ENCODE measurements around the gene ADAMTS4.
A peak's percentile ranks its signal among the peaks of the same experiment; 100 is the strongest.

Gene ADAMTS4

GRCh38 chr1:161174911-161175310 is 23.9 kb downstream of the ADAMTS4 start:
- no peak for DNase-seq (ENCODE audit: low spot score)

GRCh38 chr1:161173711-161174110 is 25.1 kb downstream of the ADAMTS4 start:
- DNase-seq (ENCODE audit: low spot score), result no peak

- no peak for DNase-seq (ENCODE audit: low spot score)
These were observed 26.0 kb downstream of the ADAMTS4 start for GRCh38 chr1:161172776-161173376.

GRCh38 chr1:161172349-161172748 is 26.5 kb downstream of the ADAMTS4 start:
- no peak for DNase-seq (ENCODE audit: low spot score)

DNA sequence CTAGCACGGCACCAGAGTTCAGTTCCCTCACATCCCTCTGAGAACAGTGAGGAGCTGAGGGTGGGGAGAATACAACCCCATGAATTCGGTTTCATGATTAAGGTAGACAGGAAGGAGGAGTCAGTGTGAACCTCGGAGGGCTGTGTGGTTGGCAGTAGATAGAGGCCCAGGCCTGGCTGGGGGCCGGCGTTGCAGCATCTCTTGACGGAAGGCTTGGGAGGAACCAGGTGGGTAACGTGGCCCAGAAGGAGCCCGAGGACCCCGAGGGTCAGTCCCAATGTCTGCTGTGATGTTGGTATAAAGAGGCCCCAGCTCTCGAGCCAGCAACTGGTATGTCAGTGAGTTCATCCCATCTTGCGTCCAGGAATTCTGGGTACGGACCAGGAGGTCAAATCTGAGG is 27.2 kb downstream of the ADAMTS4 start:
- no peak for DNase-seq (ENCODE audit: low spot score)

GRCh38 chr1:161171191-161171590 is 27.7 kb downstream of the ADAMTS4 start:
- DNase-seq (ENCODE audit: low spot score), result no peak

GRCh38 chr1:161168906-161169305 is 29.9 kb downstream of the ADAMTS4 start:
- no peak for DNase-seq (ENCODE audit: low spot score)

DNA sequence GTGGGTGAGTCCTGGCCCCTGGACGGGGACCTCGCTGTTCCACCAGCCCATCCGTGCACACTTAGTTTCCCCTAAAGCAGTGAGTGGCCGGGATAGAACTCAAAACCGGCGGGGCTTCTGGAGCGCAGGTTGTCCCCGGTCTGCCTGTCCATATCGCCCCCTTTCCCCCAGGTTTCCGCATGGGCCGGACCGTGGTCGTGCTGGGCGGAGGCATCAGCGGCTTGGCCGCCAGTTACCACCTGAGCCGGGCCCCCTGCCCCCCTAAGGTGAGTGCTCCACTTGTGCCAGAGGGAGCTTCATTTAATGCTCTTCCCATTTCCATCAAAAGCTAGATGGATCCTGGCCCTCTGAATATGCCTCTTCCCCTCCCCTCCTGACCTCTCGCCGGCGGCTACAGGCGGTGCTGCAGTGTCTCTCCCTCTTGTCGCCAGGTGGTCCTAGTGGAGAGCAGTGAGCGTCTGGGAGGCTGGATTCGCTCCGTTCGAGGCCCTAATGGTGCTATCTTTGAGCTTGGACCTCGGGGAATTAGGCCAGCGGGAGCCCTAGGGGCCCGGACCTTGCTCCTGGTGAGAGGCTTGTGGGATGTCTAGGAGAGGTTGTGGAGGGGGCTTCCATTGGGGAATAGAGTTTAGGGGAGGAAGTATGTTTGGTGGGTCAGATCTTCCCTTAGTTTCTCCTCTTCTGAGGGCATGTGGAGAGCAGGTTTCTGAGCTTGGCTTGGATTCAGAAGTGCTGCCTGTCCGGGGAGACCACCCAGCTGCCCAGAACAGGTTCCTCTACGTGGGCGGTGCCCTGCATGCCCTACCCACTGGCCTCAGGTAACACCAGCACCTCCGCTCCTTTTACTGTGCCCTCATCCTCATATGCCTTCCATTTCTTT is 31.9 kb downstream of the ADAMTS4 start:
- DNase-seq (ENCODE audit: low spot score), result no peak

- DNase-seq (ENCODE audit: low spot score), result peak; percentile 99
These were observed 32.8 kb downstream of the ADAMTS4 start, which contains the start of gene PPOX for GRCh38 chr1:161165742-161166668. PPOX (plus strand) TSS chr1:161166426; CDS start chr1:161166848, 422 bp downstream.

DNA sequence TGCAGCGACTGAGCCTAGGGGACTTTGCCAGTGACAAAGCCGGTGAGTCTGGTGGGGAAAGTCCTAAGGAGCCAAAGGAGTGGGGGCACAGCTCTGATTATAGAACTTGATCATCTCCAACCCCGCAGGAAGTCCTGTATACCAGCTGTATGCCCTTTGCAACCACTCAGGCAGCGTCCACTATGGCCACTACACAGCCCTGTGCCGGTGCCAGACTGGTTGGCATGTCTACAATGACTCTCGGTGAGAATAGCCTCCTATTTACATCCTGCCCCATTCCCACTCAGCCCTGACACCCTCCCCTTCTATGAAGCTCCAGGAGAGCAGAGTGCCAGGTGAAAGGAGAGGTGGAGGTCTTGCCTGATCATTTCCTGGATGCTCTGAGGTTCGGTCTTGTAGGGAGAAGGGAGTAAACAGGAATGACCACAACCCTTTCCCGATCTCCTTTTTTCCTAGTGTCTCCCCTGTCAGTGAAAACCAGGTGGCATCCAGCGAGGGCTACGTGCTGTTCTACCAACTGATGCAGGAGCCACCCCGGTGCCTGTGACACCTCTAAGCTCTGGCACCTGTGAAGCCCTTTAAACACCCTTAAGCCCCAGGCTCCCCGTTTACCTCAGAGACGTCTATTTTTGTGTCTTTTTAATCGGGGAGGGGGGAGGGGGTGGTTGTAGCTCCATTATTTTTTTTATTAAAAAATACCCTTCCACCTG is 33.8 kb downstream of the ADAMTS4 start:
- no peak for DNase-seq (ENCODE audit: low spot score)

- no peak for DNase-seq (ENCODE audit: low spot score)
These were observed 35.1 kb downstream of the ADAMTS4 start for GRCh38 chr1:161163793-161164192.

- no peak for DNase-seq (ENCODE audit: low spot score)
These were observed 36.0 kb downstream of the ADAMTS4 start for GRCh38 chr1:161162806-161163205.

DNA sequence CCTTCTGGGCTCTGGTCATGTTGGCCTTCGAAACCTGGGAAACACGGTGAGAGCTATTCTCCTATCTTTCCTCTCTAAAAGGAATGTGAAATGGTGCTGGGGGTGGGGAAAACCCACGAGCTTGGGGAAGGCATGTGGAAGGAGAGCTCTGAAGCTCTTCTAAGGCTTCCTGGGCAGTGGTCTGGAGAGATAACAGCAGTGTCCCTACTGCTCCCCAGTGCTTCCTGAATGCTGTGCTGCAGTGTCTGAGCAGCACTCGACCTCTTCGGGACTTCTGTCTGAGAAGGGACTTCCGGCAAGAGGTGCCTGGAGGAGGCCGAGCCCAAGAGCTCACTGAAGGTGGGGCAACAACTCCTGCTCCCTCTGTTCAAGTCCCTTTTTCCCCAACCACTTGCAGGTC is 36.8 kb downstream of the ADAMTS4 start:
- DNase-seq (ENCODE audit: low spot score), result no peak

DNA sequence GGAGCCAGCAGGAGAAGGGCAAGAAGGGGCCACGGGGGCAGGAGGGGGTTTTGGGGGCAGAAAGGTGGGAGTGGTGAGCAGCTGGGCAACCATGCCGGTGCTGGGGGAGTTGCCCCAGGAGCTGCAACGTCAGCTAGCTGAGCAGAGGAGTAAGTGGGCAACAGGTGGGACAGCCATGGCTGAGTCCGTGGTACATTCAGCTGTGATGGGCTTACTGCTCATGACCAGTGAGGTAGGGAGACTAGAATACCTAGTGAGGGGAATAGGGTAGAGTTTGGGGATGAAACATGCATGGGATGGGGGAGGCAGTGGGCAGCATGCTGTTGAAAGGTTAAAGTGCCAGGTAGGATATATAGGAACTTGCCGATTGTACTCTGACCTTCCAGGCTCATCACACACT is 37.2 kb downstream of the ADAMTS4 start:
- no peak for DNase-seq (ENCODE audit: low spot score)

GRCh38 chr1:161160671-161161145 is 38.1 kb downstream of the ADAMTS4 start:
- no peak for DNase-seq (ENCODE audit: low spot score)

GRCh38 chr1:161159913-161160243 is 39.0 kb downstream of the ADAMTS4 start:
- no peak for DNase-seq (ENCODE audit: low spot score)

DNA sequence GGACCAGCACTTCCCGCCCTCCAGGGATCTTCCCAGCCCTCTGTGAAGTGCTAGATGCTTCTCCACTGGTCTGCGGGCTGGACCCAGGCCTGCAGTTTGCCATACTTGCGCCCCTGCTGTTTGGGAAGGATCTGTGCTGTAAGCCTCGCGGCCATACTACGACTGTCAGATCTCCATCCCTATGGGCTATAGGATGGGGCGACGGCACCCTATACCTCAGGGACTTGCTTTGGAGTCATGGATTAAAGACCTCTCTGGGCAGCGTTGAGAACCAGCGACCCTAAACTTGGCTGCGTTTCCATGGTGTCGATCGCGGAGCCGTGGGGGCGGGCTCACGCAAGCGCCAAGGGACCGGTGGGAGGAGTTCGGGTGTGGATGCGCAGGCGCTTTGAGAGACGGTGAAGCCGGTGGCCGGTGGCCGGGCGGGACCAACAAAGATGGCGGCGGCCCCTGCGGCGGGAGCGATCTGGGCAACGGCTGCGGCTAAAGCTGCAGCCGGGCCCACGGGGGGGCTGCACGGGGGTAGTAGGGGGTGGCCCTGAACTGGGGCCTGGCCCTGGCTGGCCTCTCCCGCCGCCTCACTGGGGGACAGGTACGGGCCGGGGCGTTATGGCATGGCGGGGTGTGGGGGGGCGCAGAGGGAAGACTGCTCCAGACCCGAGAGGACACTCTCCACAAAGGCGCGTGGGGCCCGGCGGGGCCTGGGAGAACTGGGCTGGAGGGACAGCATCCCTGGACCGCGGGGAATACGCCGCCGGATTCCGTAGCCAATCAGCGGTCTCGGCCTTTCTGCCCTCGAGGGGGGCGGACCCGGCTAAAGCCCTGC is 39.6 kb downstream of the ADAMTS4 start, which contains the start of gene USP21:
USP21 (plus strand) TSS at position 414 of the 826 bp plus-strand sequence. CDS start 1,141 bp downstream, outside the sequence.
- DNase-seq (ENCODE audit: low spot score), result peak; percentile 93

DNA sequence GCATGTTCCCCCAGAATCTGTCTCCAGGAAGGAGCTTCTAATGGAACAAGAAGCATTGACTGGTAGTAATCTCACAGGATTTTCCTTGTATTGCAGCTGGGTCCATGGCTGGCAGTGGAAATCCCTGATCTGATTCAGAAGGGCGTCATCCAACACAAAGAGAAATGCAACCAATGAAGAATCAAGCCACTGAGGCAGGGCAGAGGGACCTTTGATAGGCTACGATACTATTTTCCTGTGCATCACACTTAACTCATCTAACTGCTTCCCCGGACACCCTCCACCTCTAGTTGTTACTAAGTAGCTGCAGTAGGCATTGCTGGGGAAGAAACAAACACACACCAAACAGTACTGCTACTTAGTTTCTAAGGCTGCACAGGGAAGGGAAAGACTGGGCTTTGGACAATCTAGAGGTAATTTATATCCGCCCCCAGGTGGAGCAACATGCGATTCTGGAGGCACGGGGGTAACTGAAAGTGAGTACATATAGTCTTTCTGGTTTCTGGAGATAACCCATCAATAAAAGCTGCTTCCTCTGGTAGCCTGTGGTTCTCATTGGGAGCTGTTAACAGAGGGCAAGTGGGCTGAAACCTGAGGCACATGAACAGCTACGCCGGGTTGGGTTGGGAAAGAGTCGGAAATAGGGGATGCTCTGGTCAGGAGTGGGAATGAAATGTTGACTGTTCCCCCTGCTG is 40.4 kb downstream of the ADAMTS4 start:
- DNase-seq (ENCODE audit: low spot score), result no peak

DNA sequence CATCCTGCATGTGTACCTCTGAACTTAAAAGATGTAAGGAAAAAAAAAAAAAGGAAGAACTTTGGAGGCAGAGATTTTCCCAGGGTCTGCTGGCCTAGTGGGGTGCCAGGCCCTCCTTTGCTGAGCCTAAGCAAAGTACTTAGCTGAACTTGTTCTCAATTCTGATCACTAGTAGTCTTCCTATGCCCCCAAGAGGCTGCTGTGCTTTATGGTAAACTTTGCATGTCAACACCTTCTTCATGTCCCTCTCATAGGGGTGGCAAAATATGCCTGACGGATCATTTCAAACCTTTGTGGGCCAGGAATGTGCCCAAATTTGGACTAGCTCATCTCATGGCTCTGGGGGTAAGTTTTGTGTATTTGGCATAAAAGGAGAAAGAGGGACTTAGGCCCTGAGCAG is 41.0 kb downstream of the ADAMTS4 start:
- no peak for DNase-seq (ENCODE audit: low spot score)

All from putamen (tissue), 1 donor.